Measurements from ENCODE around the gene TCEAL7.

TCEAL7 gene

GRCh38 chrX:103369479-103369878 lies 39.4 kb downstream of the TCEAL7 start:
- no peak for DNase-seq

GRCh38 chrX:103372886-103373285 lies 42.8 kb downstream of the TCEAL7 start:
- DNase-seq, result no peak

GRCh38 chrX:103373581-103373980 lies 43.5 kb downstream of the TCEAL7 start:
- DNase-seq, result no peak

GRCh38 chrX:103376118-103376978 lies 46.3 kb downstream of the TCEAL7 start, which contains the start of gene BEX3:
BEX3 (plus strand) TSS chrX:103376538; CDS start chrX:103377522, 984 bp downstream.
- no peak for DNase-seq

GRCh38 chrX:103376979-103377324 lies 46.9 kb downstream of the TCEAL7 start:
- DNase-seq, result no peak

- no peak for DNase-seq
These were observed 49.0 kb downstream of the TCEAL7 start for GRCh38 chrX:103378990-103379389.

Measured in SIG-M5 (cell line).